ENCODE results near the gene RAD51B. TPM values are rescaled to one million over a fixed set of nuclear protein-coding genes. Genes with fewer than 3 reads are reported as not detected.

RAD51B gene
- total and polyA plus RNA-seq, 2 of the 13 experiments (the other 11 are each of a cell fraction or from before 2014, with no cell fraction given): 7.0 to 9.5 TPM

- TF ChIP-seq ZBTB43 (CRISPR knock-in tag; conservative IDR thresholded peaks at IDR 0.05): no peak
- TF ChIP-seq CENPT (CRISPR knock-in tag; IDR thresholded peaks at IDR 0.05; ENCODE audit: low read depth): no peak
- TF ChIP-seq RNF2 (conservative IDR thresholded peaks at IDR 0.05; ENCODE audit: low read depth): no peak
- TF ChIP-seq STAT5B (CRISPR knock-in tag; IDR thresholded peaks at IDR 0.05): no peak
- no peak for TF ChIP-seq CREBL2 (CRISPR knock-in tag; IDR thresholded peaks at IDR 0.05; ENCODE audit: borderline replicate concordance)
- no peak for TF ChIP-seq PREB (CRISPR knock-in tag; IDR thresholded peaks at IDR 0.05)
- TF ChIP-seq ZNF724P (CRISPR knock-in tag; IDR thresholded peaks at IDR 0.05; ENCODE audit: borderline replicate concordance): no peak
- TF ChIP-seq ZNF709 (CRISPR knock-in tag; IDR thresholded peaks at IDR 0.05): no peak
- TF ChIP-seq ZNF331 (CRISPR knock-in tag; IDR thresholded peaks at IDR 0.05): 0 out of 2 replicates have a peak, but pooled peaks have one; percentile 11
- TF ChIP-seq ARID5B (CRISPR knock-in tag; IDR thresholded peaks at IDR 0.05): no peak
- TF ChIP-seq SALL1 (CRISPR knock-in tag; IDR thresholded peaks at IDR 0.05): peak; percentile 29; the same call in 1 of the 2 replicates
- TF ChIP-seq ZNF768 (CRISPR knock-in tag; IDR thresholded peaks at IDR 0.05): no peak
- TF ChIP-seq FOXK1 (CRISPR knock-in tag; IDR thresholded peaks at IDR 0.05; ENCODE audit: borderline replicate concordance, low read depth): peak; percentile 74; the same call in 1 of the 2 replicates
- no peak for TF ChIP-seq ZNF703 (CRISPR knock-in tag; IDR thresholded peaks at IDR 0.05; ENCODE audit: borderline replicate concordance)
- no peak for TF ChIP-seq ZBTB7A (CRISPR knock-in tag; IDR thresholded peaks at IDR 0.05)
- peak; percentile 35; the same call in 1 of the 2 replicates for TF ChIP-seq TAF1 (CRISPR knock-in tag; IDR thresholded peaks at IDR 0.05)
- TF ChIP-seq DNMT1 (CRISPR knock-in tag; IDR thresholded peaks at IDR 0.05): no peak
- TF ChIP-seq ARNT2 (CRISPR knock-in tag; IDR thresholded peaks at IDR 0.05; ENCODE audit: low read depth): no peak
- TF ChIP-seq MTF2 (CRISPR knock-in tag; IDR thresholded peaks at IDR 0.05; ENCODE audit: borderline replicate concordance): no peak
- no peak for TF ChIP-seq ZNF879 (CRISPR knock-in tag; IDR thresholded peaks at IDR 0.05)
- TF ChIP-seq MZF1 (CRISPR knock-in tag; IDR thresholded peaks at IDR 0.05; ENCODE audit: borderline replicate concordance): no peak
- no peak for TF ChIP-seq ZNF282 (IDR thresholded peaks at IDR 0.05; ENCODE audit: partially characterized antibody)
These were observed at the start of gene RAD51B (continued) for GRCh38 chr14:67819563-67820421.

Data from HepG2 (cell line).